Measurements from ENCODE around the gene BASP1. TPM values are rescaled to one million over a fixed set of nuclear protein-coding genes. Genes with fewer than 3 reads are reported as not detected.
A peak's percentile ranks its signal among the peaks of the same experiment; 100 is the strongest.

BASP1 gene
- total and polyA plus RNA-seq, 2 experiments from 2014 or later: 87.5 to 114 TPM

DNA sequence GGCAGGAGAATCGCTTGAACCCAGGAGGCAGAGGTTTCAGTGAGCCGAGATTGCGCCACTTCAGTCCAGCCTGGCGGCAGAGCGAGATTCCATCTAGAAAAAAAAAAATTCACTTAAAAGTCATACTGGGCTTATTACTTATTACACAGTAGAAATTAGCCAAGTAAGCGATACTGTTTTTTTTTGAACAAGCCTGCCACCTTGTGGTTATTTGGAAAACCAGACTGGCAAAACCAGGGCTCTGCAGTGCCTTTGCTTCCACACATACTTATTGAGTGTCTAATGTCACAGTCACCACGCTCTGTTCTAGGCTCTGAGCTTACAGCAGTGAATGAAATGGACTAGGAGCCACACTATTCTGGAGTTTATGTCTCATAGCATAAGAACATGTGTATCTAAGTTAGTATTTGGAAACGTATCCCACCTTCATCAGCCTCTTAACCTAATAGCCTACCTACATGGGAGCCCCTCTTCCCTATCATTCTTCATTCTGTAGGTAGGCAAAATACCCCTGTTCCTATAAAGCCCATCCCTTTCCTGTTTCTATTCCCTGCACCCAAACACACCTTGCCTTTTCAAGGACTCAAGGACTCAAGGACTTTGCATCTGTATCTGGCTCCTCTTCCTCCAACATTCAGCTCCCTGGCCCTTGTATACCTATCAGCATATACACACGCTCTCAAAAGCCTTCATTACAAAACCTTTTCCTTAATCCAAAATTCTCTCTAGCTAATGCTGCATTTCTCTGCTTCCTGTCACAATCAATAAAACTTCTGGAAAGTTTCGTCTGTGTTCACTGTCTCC is 13.9 kb upstream of the BASP1 start:
- H3K27me3 Mint-ChIP-seq (ENCODE audit: insufficient read depth, low read depth, poor library complexity): no peaks in the 10 kb centered on the region
- TF ChIP-seq POLR2AphosphoS5 (IDR thresholded peaks at IDR 0.05; ENCODE audit: low read depth) (no peak), CREB1 (CRISPR knock-in tag; IDR thresholded peaks at IDR 0.05; ENCODE audit: low read depth) (no peak), NANOG (IDR thresholded peaks at IDR 0.05; ENCODE audit: borderline replicate concordance) (no peak)
- TF ChIP-seq, protein P1, sequence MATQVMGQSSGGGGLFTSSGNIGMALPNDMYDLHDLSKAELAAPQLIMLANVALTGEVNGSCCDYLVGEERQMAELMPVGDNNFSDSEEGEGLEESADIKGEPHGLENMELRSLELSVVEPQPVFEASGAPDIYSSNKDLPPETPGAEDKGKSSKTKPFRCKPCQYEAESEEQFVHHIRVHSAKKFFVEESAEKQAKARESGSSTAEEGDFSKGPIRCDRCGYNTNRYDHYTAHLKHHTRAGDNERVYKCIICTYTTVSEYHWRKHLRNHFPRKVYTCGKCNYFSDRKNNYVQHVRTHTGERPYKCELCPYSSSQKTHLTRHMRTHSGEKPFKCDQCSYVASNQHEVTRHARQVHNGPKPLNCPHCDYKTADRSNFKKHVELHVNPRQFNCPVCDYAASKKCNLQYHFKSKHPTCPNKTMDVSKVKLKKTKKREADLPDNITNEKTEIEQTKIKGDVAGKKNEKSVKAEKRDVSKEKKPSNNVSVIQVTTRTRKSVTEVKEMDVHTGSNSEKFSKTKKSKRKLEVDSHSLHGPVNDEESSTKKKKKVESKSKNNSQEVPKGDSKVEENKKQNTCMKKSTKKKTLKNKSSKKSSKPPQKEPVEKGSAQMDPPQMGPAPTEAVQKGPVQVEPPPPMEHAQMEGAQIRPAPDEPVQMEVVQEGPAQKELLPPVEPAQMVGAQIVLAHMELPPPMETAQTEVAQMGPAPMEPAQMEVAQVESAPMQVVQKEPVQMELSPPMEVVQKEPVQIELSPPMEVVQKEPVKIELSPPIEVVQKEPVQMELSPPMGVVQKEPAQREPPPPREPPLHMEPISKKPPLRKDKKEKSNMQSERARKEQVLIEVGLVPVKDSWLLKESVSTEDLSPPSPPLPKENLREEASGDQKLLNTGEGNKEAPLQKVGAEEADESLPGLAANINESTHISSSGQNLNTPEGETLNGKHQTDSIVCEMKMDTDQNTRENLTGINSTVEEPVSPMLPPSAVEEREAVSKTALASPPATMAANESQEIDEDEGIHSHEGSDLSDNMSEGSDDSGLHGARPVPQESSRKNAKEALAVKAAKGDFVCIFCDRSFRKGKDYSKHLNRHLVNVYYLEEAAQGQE (IDR thresholded peaks at IDR 0.05; ENCODE audit: unreplicated experiment): no peak
- TF ChIP-seq, protein P2, sequence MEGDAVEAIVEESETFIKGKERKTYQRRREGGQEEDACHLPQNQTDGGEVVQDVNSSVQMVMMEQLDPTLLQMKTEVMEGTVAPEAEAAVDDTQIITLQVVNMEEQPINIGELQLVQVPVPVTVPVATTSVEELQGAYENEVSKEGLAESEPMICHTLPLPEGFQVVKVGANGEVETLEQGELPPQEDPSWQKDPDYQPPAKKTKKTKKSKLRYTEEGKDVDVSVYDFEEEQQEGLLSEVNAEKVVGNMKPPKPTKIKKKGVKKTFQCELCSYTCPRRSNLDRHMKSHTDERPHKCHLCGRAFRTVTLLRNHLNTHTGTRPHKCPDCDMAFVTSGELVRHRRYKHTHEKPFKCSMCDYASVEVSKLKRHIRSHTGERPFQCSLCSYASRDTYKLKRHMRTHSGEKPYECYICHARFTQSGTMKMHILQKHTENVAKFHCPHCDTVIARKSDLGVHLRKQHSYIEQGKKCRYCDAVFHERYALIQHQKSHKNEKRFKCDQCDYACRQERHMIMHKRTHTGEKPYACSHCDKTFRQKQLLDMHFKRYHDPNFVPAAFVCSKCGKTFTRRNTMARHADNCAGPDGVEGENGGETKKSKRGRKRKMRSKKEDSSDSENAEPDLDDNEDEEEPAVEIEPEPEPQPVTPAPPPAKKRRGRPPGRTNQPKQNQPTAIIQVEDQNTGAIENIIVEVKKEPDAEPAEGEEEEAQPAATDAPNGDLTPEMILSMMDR (conservative IDR thresholded peaks at IDR 0.05; ENCODE audit: low read depth in 2 of 2): peak; percentile 71 to 81
- TF ChIP-seq, protein P3, sequence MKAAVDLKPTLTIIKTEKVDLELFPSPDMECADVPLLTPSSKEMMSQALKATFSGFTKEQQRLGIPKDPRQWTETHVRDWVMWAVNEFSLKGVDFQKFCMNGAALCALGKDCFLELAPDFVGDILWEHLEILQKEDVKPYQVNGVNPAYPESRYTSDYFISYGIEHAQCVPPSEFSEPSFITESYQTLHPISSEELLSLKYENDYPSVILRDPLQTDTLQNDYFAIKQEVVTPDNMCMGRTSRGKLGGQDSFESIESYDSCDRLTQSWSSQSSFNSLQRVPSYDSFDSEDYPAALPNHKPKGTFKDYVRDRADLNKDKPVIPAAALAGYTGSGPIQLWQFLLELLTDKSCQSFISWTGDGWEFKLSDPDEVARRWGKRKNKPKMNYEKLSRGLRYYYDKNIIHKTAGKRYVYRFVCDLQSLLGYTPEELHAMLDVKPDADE (IDR thresholded peaks at IDR 0.05): no peak
- Histone ChIP-seq H3K79me2 (replicated peaks; ENCODE audit: insufficient read depth) (no peaks in the 10 kb centered on the region), H3K4me2 (no peak overlapping the region), H3K27ac (ENCODE audit: low read depth) (no peak overlapping the region), H3K36me3 (ENCODE audit: insufficient read depth) (no peaks in the 10 kb centered on the region), H3K4me1 (ENCODE audit: insufficient read depth) (no peaks in the 10 kb centered on the region), H3K4me3 (no peak overlapping the region), H3K9me2 (ENCODE audit: insufficient read depth) (no peaks in the 10 kb centered on the region), H4K20me1 (replicated peaks; ENCODE audit: insufficient read depth) (no peaks in the 10 kb centered on the region), H2AFZ (no peak overlapping the region), H3K27me3 (ENCODE audit: insufficient read depth) (no peaks in the 10 kb centered on the region), H3F3A (replicated peaks; ENCODE audit: low read depth) (no peaks in the 10 kb centered on the region)
- H3K4me3 Mint-ChIP-seq: no peak overlapping the region
- H3K27ac Mint-ChIP-seq: no peak overlapping the region
- H3K9me3 Mint-ChIP-seq: 0 out of 3 replicates have a peak, but pooled peaks cover under 1% of the 10 kb centered on the region
- peaks cover 4% of the 10 kb centered on the region for H3K4me1 Mint-ChIP-seq
- H3K36me3 Mint-ChIP-seq (ENCODE audit: low read depth): 0 out of 3 replicates have a peak, but pooled peaks cover under 1% of the 10 kb centered on the region
- ATAC-seq: peak; percentile 86
- DNase-seq (ENCODE audit: low spot score): peak; percentile 68

DNA sequence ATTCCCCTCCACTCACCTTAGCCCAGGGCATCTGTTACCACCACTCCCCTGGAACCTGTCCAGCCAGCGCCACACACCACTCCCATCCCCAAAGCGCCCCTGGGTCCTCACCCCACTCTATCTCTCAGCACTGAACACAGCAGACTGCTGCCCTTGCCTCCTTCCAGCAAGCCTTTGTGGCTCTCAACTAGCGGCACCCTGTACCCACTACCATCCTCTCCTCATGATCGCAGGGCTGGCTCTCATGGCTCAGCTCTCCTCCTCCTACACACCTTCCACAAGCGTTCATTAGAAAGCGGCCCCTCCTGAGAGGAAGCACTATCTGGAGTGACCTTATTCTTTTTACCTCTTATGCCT is 13.3 kb upstream of the BASP1 start:
- Mint-ChIP-seq H3K27me3 (ENCODE audit: insufficient read depth, low read depth, poor library complexity) (no peaks in the 10 kb centered on the region), H3K27ac (no peak overlapping the region), H3K4me3 (no peak overlapping the region), H3K9me3 (no peaks in the 10 kb centered on the region), H3K36me3 (ENCODE audit: low read depth) (no peaks in the 10 kb centered on the region), H3K4me1 (peaks cover 9% of the 10 kb centered on the region)
- Histone ChIP-seq H3K79me2 (replicated peaks; ENCODE audit: insufficient read depth) (no peaks in the 10 kb centered on the region), H3K9me2 (ENCODE audit: insufficient read depth) (no peaks in the 10 kb centered on the region), H3K4me2 (no peak overlapping the region), H2AFZ (no peak overlapping the region), H3K36me3 (ENCODE audit: insufficient read depth) (no peaks in the 10 kb centered on the region), H3K27ac (ENCODE audit: low read depth) (no peak overlapping the region), H3K4me1 (ENCODE audit: insufficient read depth) (no peaks in the 10 kb centered on the region), H3K27me3 (ENCODE audit: insufficient read depth) (no peaks in the 10 kb centered on the region), H4K20me1 (replicated peaks; ENCODE audit: insufficient read depth) (no peaks in the 10 kb centered on the region), H3F3A (replicated peaks; ENCODE audit: low read depth) (no peaks in the 10 kb centered on the region), H3K4me3 (no peak overlapping the region)
- ATAC-seq: peak; percentile 25; the same call in 2 of the 3 replicates
- DNase-seq (ENCODE audit: low spot score): no peak
- TF ChIP-seq CREB1 (CRISPR knock-in tag; IDR thresholded peaks at IDR 0.05; ENCODE audit: low read depth): no peak
- TF ChIP-seq, protein P1 (IDR thresholded peaks at IDR 0.05; ENCODE audit: unreplicated experiment): no peak
- TF ChIP-seq, protein P3 (IDR thresholded peaks at IDR 0.05): no peak
- no peak for TF ChIP-seq JUNB (IDR thresholded peaks at IDR 0.05; ENCODE audit: unreplicated experiment)

All from GM23338 (cell line).